ENCODE measurements around the gene KLHL29. TPM values are rescaled to one million over a fixed set of nuclear protein-coding genes. Genes with fewer than 3 reads are reported as not detected.
"Not testable (repeated sequence)": the region's sequence is repeated elsewhere in the genome, so short reads cannot be mapped to it uniquely, and the experiment has no call there.

The KLHL29 gene
- total RNA-seq, 1 donor from 2014 or later, result 2.6 TPM

DNA sequence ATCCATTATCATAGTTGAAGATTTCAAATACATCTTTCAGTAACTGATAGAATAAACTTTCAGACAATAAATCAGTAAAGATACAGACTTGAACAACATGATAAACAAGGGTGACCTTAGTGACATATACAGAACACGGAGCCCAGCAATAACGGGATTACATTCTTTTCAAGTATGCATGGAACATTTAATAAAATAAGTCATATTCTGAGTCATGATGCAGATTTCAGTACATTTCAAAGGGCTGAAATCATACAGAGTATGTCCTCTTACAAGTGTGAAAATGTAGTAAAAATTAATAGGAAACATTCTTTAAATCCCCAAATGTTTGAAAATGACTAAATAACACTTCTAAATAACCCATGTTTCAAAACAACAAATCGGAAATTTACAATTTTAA is 17.2 kb upstream of the KLHL29 start:
- peak; percentile 42 for DNase-seq (ENCODE audit: low spot score)

DNA sequence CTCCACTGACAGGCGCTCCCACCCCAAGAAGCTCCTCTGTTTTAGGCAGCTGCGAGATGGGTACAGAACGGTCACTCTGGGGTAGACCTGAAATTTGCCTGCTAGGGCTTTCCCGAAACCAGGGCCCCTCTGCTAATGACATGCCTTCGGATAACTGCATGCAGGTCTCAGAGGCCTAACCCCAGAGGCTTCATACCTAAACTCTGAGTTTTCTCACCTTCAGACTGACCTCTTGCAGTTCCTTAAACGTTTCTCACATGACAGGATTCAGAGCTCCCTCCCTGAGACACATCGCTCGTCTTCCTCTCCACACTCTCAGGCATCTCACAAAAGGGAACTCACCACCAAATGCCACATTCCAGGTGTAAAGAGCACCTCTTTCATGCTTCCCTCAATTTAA is 11.3 kb upstream of the KLHL29 start:
- no peak for DNase-seq (ENCODE audit: low spot score)

GRCh38 chr2:23375448-23375847 is 9.5 kb upstream of the KLHL29 start:
- DNase-seq (ENCODE audit: low spot score), result no peak

GRCh38 chr2:23376075-23376474 is 8.9 kb upstream of the KLHL29 start:
- DNase-seq (ENCODE audit: low spot score), result no peak

- DNase-seq (ENCODE audit: low spot score), result peak; percentile 17
These were observed 8.0 kb upstream of the KLHL29 start for GRCh38 chr2:23376972-23377371.

GRCh38 chr2:23377771-23378170 is 7.2 kb upstream of the KLHL29 start:
- DNase-seq (ENCODE audit: low spot score), result no peak

DNA sequence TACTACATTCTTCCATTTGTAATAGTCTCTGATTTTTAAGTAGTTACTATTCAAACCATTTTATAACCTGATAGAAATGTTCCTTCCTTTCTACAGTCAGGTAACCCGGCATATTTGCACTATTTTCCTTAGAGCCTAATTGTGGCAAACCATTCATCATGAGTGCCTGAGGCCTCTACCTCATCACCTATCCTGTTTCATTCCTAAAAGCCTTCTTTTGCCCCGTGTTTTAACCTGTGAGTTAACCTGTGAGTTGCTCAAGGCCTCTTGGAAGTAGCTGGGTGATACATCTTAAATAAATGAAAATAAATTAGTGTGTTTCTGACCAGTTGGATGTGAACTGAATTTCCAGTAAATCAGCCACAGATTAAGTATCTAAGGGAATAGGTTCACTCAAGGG is 6.5 kb upstream of the KLHL29 start:
- DNase-seq (ENCODE audit: low spot score), result no peak

- DNase-seq (ENCODE audit: low spot score), result no peak
These were observed 5.7 kb upstream of the KLHL29 start for GRCh38 chr2:23379220-23379695.

DNA sequence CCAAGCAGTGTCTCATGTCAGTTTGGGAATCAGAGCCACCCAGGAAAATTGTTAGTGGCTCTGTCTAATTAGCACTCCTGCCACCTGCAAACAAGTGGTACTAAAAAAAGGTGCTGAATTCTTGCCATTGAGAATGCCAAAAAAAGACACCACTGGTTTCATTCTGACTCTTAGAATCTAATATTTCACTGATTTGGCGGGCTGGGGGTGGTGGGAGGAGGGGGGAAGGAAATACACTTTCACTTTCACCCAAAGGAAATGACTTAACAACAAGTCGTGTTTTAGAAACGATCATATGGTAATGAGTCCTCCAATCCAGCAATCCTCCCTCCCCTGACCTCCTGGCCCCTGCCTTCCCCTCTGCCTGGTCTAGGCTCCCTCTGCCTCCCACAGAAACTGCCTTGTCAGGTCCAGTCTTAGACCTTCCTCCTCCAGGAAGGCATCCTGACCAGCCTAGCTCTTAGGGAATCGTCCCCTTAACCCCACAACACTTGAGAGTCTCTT is 4.4 kb upstream of the KLHL29 start:
- DNase-seq (ENCODE audit: low spot score), result no peak

- DNase-seq (ENCODE audit: low spot score), result no peak
These were observed 3.9 kb upstream of the KLHL29 start for GRCh38 chr2:23381084-23381483.

DNA sequence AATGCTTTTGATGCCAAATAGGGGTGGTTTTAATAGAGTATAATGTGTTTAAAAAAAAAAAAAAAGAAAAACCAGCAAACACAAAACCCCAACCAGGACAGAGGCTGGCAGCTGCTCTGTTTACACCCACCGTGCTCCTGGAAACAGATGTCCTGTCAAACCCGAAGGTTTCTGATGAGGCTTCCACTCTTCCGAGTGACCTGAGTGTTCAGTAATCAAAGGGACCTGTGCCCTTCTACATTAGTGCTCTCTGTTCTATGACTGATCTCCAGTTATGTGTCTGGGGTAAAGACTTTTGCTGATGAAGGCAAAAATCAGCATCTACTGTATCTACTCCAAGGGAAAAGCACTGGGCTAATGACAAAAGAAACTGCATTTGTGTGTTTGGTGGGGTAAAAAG is 3.5 kb upstream of the KLHL29 start:
- DNase-seq (ENCODE audit: low spot score), result no peak

GRCh38 chr2:23383100-23383499 is 1.9 kb upstream of the KLHL29 start:
- no peak for DNase-seq (ENCODE audit: low spot score)

GRCh38 chr2:23385351-23385747 is 370 bp downstream of the KLHL29 start:
- DNase-seq (ENCODE audit: low spot score), result peak; percentile 35

GRCh38 chr2:23385748-23386338 is 864 bp downstream of the KLHL29 start:
- DNase-seq (ENCODE audit: low spot score), result no peak

DNA sequence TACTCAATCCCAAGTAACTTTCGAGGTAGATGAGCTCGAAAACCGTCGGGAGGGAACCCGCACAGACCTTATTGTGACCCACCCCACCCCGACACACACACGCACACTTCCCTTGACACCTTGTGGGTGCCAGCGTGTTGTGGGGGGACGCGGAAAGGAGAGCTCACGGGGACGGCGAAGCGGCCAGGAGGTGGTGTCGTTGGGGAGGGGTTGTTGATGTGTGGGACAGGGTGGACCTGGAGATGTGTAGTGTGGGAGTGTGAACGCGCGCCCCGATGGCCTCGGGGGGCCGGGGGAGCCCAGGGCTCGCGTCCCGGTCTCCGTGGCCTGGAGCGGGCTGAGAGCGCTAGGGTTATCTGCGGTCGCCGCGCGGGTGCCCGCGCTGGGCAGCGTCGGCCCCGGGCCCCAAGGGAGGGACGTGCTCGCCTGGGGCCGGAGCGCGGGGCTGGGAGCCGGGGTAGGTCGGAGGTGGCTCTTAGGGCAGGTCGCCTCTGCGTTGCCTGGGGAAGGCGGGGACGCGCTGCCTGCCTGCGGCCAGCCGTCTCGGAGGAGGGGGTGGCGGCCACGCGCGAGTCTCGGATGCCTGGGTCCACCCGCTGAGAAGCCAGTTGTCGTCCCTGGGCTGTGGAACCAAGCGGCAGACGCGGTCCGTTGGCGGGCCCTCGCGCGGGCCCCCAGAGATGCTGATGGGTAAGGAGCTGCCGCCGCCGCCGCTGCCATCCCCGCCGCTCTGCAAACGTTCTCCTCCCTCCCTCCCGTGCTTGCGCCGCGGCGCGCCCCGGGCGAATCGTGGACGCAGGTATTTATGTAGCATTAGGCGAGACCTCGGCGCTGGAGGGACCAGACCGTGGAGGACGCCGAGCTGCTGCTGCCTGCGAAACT is 1.6 kb downstream of the KLHL29 start:
- DNase-seq (ENCODE audit: low spot score), result no peak

- peak; percentile 25 for DNase-seq (ENCODE audit: low spot score)
These were observed 2.2 kb downstream of the KLHL29 start for GRCh38 chr2:23387221-23387550.

- no peak for DNase-seq (ENCODE audit: low spot score)
These were observed 2.9 kb downstream of the KLHL29 start for GRCh38 chr2:23387845-23388244.

GRCh38 chr2:23388294-23388693 is 3.3 kb downstream of the KLHL29 start:
- no peak for DNase-seq (ENCODE audit: low spot score)

DNA sequence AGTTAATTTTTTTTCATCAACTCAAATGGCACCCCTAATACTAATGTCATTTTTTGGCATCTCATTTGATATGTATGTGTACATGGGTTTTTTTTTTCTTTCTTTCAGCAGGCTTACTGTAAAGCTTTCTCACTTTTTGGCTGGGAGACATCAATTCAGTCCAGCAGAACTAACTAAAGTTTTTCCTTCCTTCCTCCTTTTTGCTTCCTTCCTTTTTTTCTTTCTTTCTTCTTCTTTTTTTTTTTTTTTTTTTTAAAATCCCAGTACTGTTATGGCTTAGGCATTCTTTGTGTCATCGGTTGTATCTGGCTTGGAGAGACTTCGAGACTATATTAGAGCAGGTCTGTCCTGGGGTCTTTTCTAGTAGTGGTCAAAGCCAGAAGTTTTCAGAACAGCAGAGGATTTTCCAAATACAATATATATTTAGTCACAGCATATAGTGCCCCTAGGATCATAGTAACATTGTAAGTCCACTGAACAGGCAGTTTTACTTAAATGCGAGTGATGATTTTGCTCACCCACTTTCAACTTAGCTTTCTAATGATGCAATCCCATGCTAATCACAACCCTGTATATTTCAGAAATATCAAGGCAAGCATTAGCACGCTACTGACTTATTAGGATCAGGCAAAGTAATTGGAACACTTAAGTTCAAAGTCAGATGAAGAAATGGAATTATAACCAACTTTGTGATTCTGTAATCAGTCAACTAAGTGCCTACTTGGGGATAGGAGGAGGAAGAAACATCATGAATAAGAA is 4.0 kb downstream of the KLHL29 start:
- no peak for DNase-seq (ENCODE audit: low spot score)

DNA sequence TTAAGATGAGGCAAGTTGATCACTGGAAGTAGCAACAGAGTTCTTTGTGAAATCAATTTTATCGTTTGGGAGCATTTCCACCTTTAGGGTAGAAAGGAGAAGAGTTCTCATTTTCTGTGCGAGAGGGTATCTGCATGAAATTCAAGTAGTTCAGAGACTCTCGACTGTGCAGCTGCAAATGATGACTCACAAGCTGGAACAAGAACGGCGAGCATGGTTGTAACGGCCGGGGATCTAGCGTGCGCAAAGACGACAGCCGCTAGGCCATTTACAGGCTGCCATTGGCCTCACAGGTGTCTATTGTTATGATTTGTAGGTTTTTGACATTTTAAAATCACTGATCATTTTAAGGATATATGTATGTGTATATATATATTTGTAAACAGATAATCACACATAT is 5.2 kb downstream of the KLHL29 start:
- DNase-seq (ENCODE audit: low spot score), result peak; percentile 14

DNA sequence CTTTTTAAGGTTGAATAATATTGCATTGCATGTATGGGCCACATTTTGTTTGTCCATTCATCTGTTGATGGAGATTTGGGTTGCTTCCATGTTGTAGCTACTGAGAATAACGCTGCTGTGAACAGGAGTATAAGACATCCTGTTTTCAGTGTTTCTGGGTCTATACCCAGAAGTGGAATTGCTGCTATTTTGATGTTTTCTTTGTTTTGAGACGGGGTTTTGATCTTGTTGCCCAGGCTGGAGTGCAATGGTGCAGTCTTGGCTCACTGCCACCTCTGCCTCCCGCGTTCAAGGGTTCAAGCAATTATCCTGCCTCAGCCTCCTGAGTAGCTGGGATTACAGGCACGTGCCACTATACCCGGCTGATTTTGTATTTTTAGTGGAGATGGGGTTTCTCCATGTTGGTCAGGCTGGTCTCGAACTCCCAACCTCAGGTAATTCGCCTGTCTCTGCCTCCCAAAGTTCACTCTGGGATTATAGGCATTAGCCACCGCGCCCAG is 6.3 kb downstream of the KLHL29 start:
- not testable (repeated sequence) for DNase-seq (ENCODE audit: low spot score)

- no peak for DNase-seq (ENCODE audit: low spot score)
These were observed 8.7 kb downstream of the KLHL29 start for GRCh38 chr2:23393722-23394121.
